ENCODE data around the gene IFITM1. TPM values are rescaled to one million over a fixed set of nuclear protein-coding genes. Genes with fewer than 3 reads are reported as not detected.

IFITM1 gene
- total RNA-seq, 1 experiment from 2014 or later = 4.8 TPM

- no peak for DNase-seq (ENCODE audit: unreplicated experiment)
- peaks cover 54% of the 10 kb centered on the region for H3K27me3 Mint-ChIP-seq (ENCODE audit: insufficient read depth, unreplicated experiment)
- H3K27ac Mint-ChIP-seq (ENCODE audit: low read depth, unreplicated experiment) = no peak overlapping the region
- H3K36me3 Mint-ChIP-seq (ENCODE audit: insufficient read depth, unreplicated experiment) = no peaks in the 10 kb centered on the region
- CTCF ChIA-PET = interaction anchor here (1.1 to 1.6 kb wide), 2 partner anchors 37 kb away, joined by 3 to 4 read pairs; no protein-coding TSS in a partner anchor
- intact Hi-C loops (cut with micrococcal nuclease) = no loop called here
- BruUV-seq (replicated peaks) = no TSS peak
- TF ChIP-seq, protein P1, sequence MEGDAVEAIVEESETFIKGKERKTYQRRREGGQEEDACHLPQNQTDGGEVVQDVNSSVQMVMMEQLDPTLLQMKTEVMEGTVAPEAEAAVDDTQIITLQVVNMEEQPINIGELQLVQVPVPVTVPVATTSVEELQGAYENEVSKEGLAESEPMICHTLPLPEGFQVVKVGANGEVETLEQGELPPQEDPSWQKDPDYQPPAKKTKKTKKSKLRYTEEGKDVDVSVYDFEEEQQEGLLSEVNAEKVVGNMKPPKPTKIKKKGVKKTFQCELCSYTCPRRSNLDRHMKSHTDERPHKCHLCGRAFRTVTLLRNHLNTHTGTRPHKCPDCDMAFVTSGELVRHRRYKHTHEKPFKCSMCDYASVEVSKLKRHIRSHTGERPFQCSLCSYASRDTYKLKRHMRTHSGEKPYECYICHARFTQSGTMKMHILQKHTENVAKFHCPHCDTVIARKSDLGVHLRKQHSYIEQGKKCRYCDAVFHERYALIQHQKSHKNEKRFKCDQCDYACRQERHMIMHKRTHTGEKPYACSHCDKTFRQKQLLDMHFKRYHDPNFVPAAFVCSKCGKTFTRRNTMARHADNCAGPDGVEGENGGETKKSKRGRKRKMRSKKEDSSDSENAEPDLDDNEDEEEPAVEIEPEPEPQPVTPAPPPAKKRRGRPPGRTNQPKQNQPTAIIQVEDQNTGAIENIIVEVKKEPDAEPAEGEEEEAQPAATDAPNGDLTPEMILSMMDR (IDR thresholded peaks at IDR 0.05; ENCODE audit: unreplicated experiment) = no peak
- POLR2A ChIA-PET = no interaction called here
- no peak overlapping the region for H3K4me3 Mint-ChIP-seq (ENCODE audit: unreplicated experiment)
- H3K4me1 Mint-ChIP-seq (ENCODE audit: insufficient read depth, unreplicated experiment) = peaks cover 6% of the 10 kb centered on the region
- H3K9me3 Mint-ChIP-seq (ENCODE audit: unreplicated experiment) = no peaks in the 10 kb centered on the region
Measured at GRCh38 chr11:279966-280705, 33.7 kb upstream of the IFITM1 start.

- Mint-ChIP-seq H3K9me3 (ENCODE audit: unreplicated experiment) (no peaks in the 10 kb centered on the region), H3K27me3 (ENCODE audit: insufficient read depth, unreplicated experiment) (peaks cover 48% of the 10 kb centered on the region), H3K27ac (ENCODE audit: low read depth, unreplicated experiment) (no peak overlapping the region), H3K4me1 (ENCODE audit: insufficient read depth, unreplicated experiment) (peaks cover 6% of the 10 kb centered on the region), H3K36me3 (ENCODE audit: insufficient read depth, unreplicated experiment) (no peaks in the 10 kb centered on the region), H3K4me3 (ENCODE audit: unreplicated experiment) (no peak overlapping the region)
- CTCF ChIA-PET = interaction anchor here (1.1 to 1.6 kb wide), 2 partner anchors 37 to 38 kb away, joined by 3 to 4 read pairs; no protein-coding TSS in a partner anchor
- POLR2A ChIA-PET = interaction anchor here (0.7 kb wide), 1 partner anchor 44 kb away, joined by 4 read pairs; the partner anchor contains the start of genes PSMD13 and SIRT3
- no peak for DNase-seq (ENCODE audit: unreplicated experiment)
- BruUV-seq (replicated peaks) = no TSS peak
- TF ChIP-seq, protein P1 (IDR thresholded peaks at IDR 0.05; ENCODE audit: unreplicated experiment) = no peak
- intact Hi-C loops (cut with micrococcal nuclease) = no loop called here
Measured at GRCh38 chr11:280706-281485, 32.9 kb upstream of the IFITM1 start.

GRCh38 chr11:281486-282161, 32.2 kb upstream of the IFITM1 start:
- ChIA-PET POLR2A (no interaction called here), CTCF (interaction anchor here (0.6 to 1.6 kb wide), 3 partner anchors 36 to 81 kb away, joined by 3 to 4 read pairs (median 3); no protein-coding TSS in a partner anchor)
- Mint-ChIP-seq H3K9me3 (ENCODE audit: unreplicated experiment) (no peaks in the 10 kb centered on the region), H3K27ac (ENCODE audit: low read depth, unreplicated experiment) (no peak overlapping the region), H3K36me3 (ENCODE audit: insufficient read depth, unreplicated experiment) (no peaks in the 10 kb centered on the region), H3K4me1 (ENCODE audit: insufficient read depth, unreplicated experiment) (peaks cover 6% of the 10 kb centered on the region), H3K27me3 (ENCODE audit: insufficient read depth, unreplicated experiment) (peaks cover 41% of the 10 kb centered on the region), H3K4me3 (ENCODE audit: unreplicated experiment) (no peak overlapping the region)
- no TSS peak for BruUV-seq (replicated peaks)
- intact Hi-C loops (cut with micrococcal nuclease) = no loop called here
- TF ChIP-seq, protein P1 (IDR thresholded peaks at IDR 0.05; ENCODE audit: unreplicated experiment) = no peak
- DNase-seq (ENCODE audit: unreplicated experiment) = no peak

DNA sequence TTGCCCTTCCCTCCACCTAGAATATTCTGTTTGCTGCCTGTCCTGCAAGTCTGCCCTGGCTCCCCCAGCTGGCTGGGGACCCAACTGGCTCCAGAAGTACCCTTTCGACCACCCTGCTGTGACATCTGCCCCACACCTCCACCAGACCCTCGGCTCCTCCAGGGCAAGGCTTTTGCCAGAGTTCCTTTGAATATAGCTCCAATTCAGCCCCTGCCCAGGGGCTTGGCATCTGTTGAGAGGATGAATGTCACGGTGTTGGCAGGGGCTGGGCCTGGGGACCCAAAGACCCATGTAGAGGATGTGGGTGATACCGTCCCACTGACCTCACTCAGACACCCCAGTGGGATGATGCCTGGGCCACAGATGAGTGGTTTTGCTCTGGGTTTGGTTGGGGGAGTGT, 31.7 kb upstream of the IFITM1 start:
- Mint-ChIP-seq H3K4me1 (ENCODE audit: insufficient read depth, unreplicated experiment) (peaks cover 6% of the 10 kb centered on the region), H3K36me3 (ENCODE audit: insufficient read depth, unreplicated experiment) (no peaks in the 10 kb centered on the region), H3K4me3 (ENCODE audit: unreplicated experiment) (no peak overlapping the region), H3K9me3 (ENCODE audit: unreplicated experiment) (no peaks in the 10 kb centered on the region), H3K27me3 (ENCODE audit: insufficient read depth, unreplicated experiment) (peaks cover 41% of the 10 kb centered on the region), H3K27ac (ENCODE audit: low read depth, unreplicated experiment) (no peak overlapping the region)
- ChIA-PET POLR2A (no interaction called here), CTCF (interaction anchor here (0.6 to 2.2 kb wide), 3 partner anchors 32 to 81 kb away, joined by 3 to 12 read pairs (median 3); no protein-coding TSS in a partner anchor)
- no TSS peak for BruUV-seq (replicated peaks)
- no peak for DNase-seq (ENCODE audit: unreplicated experiment)
- intact Hi-C loops (cut with micrococcal nuclease) = no loop called here
- TF ChIP-seq, protein P1 (IDR thresholded peaks at IDR 0.05; ENCODE audit: unreplicated experiment) = no peak
